H9 (cell line): Measurements from ENCODE around the gene PHF8. TPM values are rescaled to one million over a fixed set of nuclear protein-coding genes. Genes with fewer than 3 reads are reported as not detected.

Experiments used
- DNase-seq: peaks from one replicate; pipeline ENCODE4 v3.0.0-alpha.2; 2017
- H2AFZ ChIP-seq: one replicate; pipeline ENCODE4 v1.6.1; 2013; ENCODE audit warnings: mild to moderate bottlenecking, low read length, control low read depth, moderate library complexity
- H2AK5ac ChIP-seq: 2 replicates; pipeline ENCODE4 v1.6.1; 2013; ENCODE audit warnings: low read length, control low read depth, mixed read lengths; ENCODE audit not compliant: insufficient read length
- H2BK120ac ChIP-seq: one replicate; pipeline ENCODE4 v1.6.1; 2013; ENCODE audit warnings: low read depth, mild to moderate bottlenecking, low read length, control low read depth, inconsistent platforms; ENCODE audit not compliant: poor library complexity, severe bottlenecking
- H2BK12ac ChIP-seq: 2 replicates; pipeline ENCODE4 v1.6.1; 2013; ENCODE audit warnings: low read length, control low read depth, mixed read lengths, low read depth; ENCODE audit not compliant: insufficient read length
- H2BK15ac ChIP-seq: 2 replicates; pipeline ENCODE4 v1.6.1; 2013; ENCODE audit warnings: low read depth, low read length, control low read depth
- H2BK20ac ChIP-seq: one replicate; pipeline ENCODE4 v1.6.1; 2013; ENCODE audit warnings: low read depth, mild to moderate bottlenecking, low read length, control low read depth, inconsistent platforms; ENCODE audit not compliant: poor library complexity, severe bottlenecking
- H2BK5ac ChIP-seq: 2 replicates; pipeline ENCODE4 v1.6.1; 2013; ENCODE audit warnings: low read length, control low read depth, mixed read lengths; ENCODE audit not compliant: insufficient read length
- H3K14ac ChIP-seq: 2 replicates; pipeline ENCODE4 v1.6.1; 2013; ENCODE audit warnings: low read length, control low read depth; ENCODE audit not compliant: insufficient read depth
- H3K18ac ChIP-seq: 2 replicates; pipeline ENCODE4 v1.6.1; 2013; ENCODE audit warnings: low read depth, mild to moderate bottlenecking, mixed read lengths, low read length, control low read depth; ENCODE audit not compliant: insufficient read length
- H3K23ac ChIP-seq: 2 replicates; pipeline ENCODE4 v1.6.1; 2013; ENCODE audit warnings: low read length, control low read depth, mixed read lengths, low read depth; ENCODE audit not compliant: insufficient read length
- H3K23me2 ChIP-seq: 2 replicates; pipeline ENCODE4 v1.6.1; 2013; ENCODE audit warnings: low read depth, mild to moderate bottlenecking, mixed read lengths, low read length, control low read depth; ENCODE audit not compliant: insufficient read length, poor library complexity, severe bottlenecking
- H3K27ac ChIP-seq: 2 replicates; pipeline ENCODE4 v1.5.1; 2013; ENCODE audit warnings: low read length, control low read depth, mixed read lengths, low read depth; ENCODE audit not compliant: insufficient read length
- H3K27me3 ChIP-seq: 2 replicates; pipeline ENCODE4 v1.6.1; 2013; ENCODE audit warnings: low read length, control low read depth, inconsistent platforms; ENCODE audit not compliant: insufficient read depth
- H3K4ac ChIP-seq: 2 replicates; pipeline ENCODE4 v1.6.1; 2013; ENCODE audit warnings: low read depth, mild to moderate bottlenecking, control low read depth, inconsistent platforms, low read length, moderate library complexity
- H3K4me1 ChIP-seq: 2 replicates; pipeline ENCODE4 v1.6.1; 2013; ENCODE audit warnings: low read length, control low read depth, inconsistent platforms; ENCODE audit not compliant: insufficient read depth
- H3K4me2 ChIP-seq: 2 replicates; pipeline ENCODE4 v1.6.1; 2013; ENCODE audit warnings: low read length, control low read depth, mixed read lengths; ENCODE audit not compliant: insufficient read length, insufficient read depth
- H3K56ac ChIP-seq: 2 replicates; pipeline ENCODE4 v1.6.1; 2013; ENCODE audit warnings: low read depth, mild to moderate bottlenecking, mixed read lengths, low read length, control low read depth; ENCODE audit not compliant: insufficient read length
- H3K79me1 ChIP-seq: 2 replicates; pipeline ENCODE4 v1.6.1; 2013; ENCODE audit warnings: low read depth, mild to moderate bottlenecking, moderate library complexity, low read length, control low read depth, inconsistent platforms; ENCODE audit not compliant: insufficient read depth, poor library complexity, severe bottlenecking
- H3K79me2 ChIP-seq: 2 replicates; pipeline ENCODE4 v1.6.1; 2013; ENCODE audit warnings: low read length, control low read depth, inconsistent platforms; ENCODE audit not compliant: insufficient read depth
- H3K9ac ChIP-seq: 2 replicates; pipeline ENCODE4 v1.6.1; 2013; ENCODE audit warnings: low read length, control low read depth, mixed read lengths; ENCODE audit not compliant: insufficient read length; ENCODE audit errors: extremely low read depth
- H3K9me3 ChIP-seq: one replicate; pipeline ENCODE4 v1.6.1; 2013; ENCODE audit warnings: low read depth, low read length, inconsistent platforms; ENCODE audit not compliant: control insufficient read depth
- H3T11ph ChIP-seq: one replicate; pipeline ENCODE4 v1.6.1; 2013; ENCODE audit warnings: mild to moderate bottlenecking, low read length, control low read depth, inconsistent platforms
- H4K20me1 ChIP-seq: one replicate; pipeline ENCODE4 v1.6.1; 2013; ENCODE audit not compliant: control insufficient read depth, insufficient read length, insufficient read depth
- H4K5ac ChIP-seq: 2 replicates; pipeline ENCODE4 v1.6.1; 2013; ENCODE audit warnings: low read depth, mild to moderate bottlenecking, mixed read lengths, low read length, control low read depth; ENCODE audit not compliant: insufficient read length
- H4K8ac ChIP-seq: replicated peaks from 2 replicates; pipeline ENCODE4 v1.6.1; 2013; ENCODE audit warnings: low read length, control low read depth, mixed read lengths, low read depth; ENCODE audit not compliant: insufficient read length
- H4K91ac ChIP-seq: 2 replicates; pipeline ENCODE4 v1.6.1; 2013; ENCODE audit warnings: low read depth, mild to moderate bottlenecking, moderate library complexity, mixed read lengths, low read length, control low read depth; ENCODE audit not compliant: insufficient read length
- H3K27ac Mint-ChIP-seq, 3 experiments: 2 replicates in 2 of 3; 3 replicates in 1 of 3; pipeline ENCODE4 v1.8.0; 2020 to 2021; ENCODE audit warnings: mixed read lengths in 3 of 3, mild to moderate bottlenecking in 1 of 3, moderate library complexity in 1 of 3
- H3K27me3 Mint-ChIP-seq: 2 replicates; pipeline ENCODE4 v1.8.0; 2021; ENCODE audit warnings: low read depth, mild to moderate bottlenecking, moderate library complexity, mixed read lengths
- H3K36me3 Mint-ChIP-seq, 3 experiments: 2 replicates in 2 of 3; 3 replicates in 1 of 3; pipeline ENCODE4 v1.8.0; 2020 to 2021; ENCODE audit warnings: low read depth in 3 of 3, mixed read lengths in 3 of 3; ENCODE audit not compliant: insufficient read depth in 1 of 3
- H3K4me1 Mint-ChIP-seq, 2 experiments: 2 replicates each; pipeline ENCODE4 v1.8.0; 2020; ENCODE audit warnings: mixed read lengths in 2 of 2
- H3K4me3 Mint-ChIP-seq, 2 experiments: 2 replicates in 1 of 2; 3 replicates in 1 of 2; pipeline ENCODE4 v1.8.0; 2020 to 2021; ENCODE audit warnings: mild to moderate bottlenecking in 2 of 2, mixed read lengths in 2 of 2, moderate library complexity in 1 of 2
- H3K9me3 Mint-ChIP-seq, 2 experiments: 2 replicates in 1 of 2; 3 replicates in 1 of 2; pipeline ENCODE4 v1.8.0; 2020; ENCODE audit warnings: mild to moderate bottlenecking in 2 of 2, mixed read lengths in 2 of 2, moderate library complexity in 1 of 2
- WGBS: extraction: QIAGEN DNeasy Blood & Tissue Kit; methylation state at CpG from one replicate; pipeline ENCODE4 v1.1.7; 2013; ENCODE audit warnings: missing lambda C conversion rate, low lambda C conversion rate, mixed read lengths; ENCODE audit not compliant: insufficient read length; ENCODE audit errors: extremely low coverage; 5-methylcytosine and 5-hydroxymethylcytosine counted together
- total RNA-seq: library from RNA; stranded (reverse); gene quantifications from 2 replicates; pipeline ENCODE4 v1.2.1, GENCODE V29; 2021
- TF ChIP-seq, protein P1 (sequence below): fragments of 200-600 bp; sonication (generic); conservative IDR thresholded peaks from 3 replicates; pipeline ENCODE4 v1.8.0; 2021; ENCODE audit warnings: antibody characterized with exemption, mild to moderate bottlenecking

The PHF8 gene
- total RNA-seq, 1 experiment from 2014 or later = 38.9 TPM

DNA sequence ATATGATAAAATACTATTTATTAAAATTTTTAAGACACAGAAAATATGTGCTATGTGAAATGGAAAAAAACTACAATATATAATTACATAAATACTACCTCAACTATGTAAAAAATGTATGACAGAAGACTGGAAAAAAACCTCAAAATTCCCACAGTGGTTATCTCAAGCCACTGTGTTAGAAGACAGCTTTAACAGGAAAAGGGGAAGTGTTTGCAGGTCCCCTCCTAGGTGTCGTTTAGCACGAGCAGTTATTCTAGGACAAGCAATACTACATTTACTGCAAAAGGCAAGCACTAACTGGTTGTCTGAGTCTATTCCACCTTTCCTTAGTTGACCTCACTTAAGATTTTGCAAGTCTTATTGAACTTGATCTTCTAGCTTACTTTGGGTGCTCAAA, 44.9 kb upstream of the PHF8 start:
- no peaks in the 10 kb centered on the region for H3K27me3 ChIP-seq
- peaks cover 62 to 68% of the 10 kb centered on the region in 2 experiments for H3K9me3 Mint-ChIP-seq
- no peak overlapping the region for H3K9ac ChIP-seq

More for the DNA sequence above, 44.9 kb upstream of the PHF8 start:
- DNase-seq = no peak
- Histone ChIP-seq H3K56ac (no peak overlapping the region), H3K4ac (no peak overlapping the region), H2AFZ (no peak overlapping the region), H3K23ac (no peak overlapping the region), H2AK5ac (no peak overlapping the region), H3K23me2 (no peaks in the 10 kb centered on the region), H4K8ac (no peak overlapping the region), H3K9me3 (peaks cover 4% of the 10 kb centered on the region), H3K14ac (no peak overlapping the region), H2BK5ac (no peak overlapping the region), H3K4me2 (no peak overlapping the region), H2BK20ac (no peak overlapping the region), H2BK120ac (no peak overlapping the region), H2BK15ac (no peak overlapping the region), H2BK12ac (no peak overlapping the region), H3K18ac (no peak overlapping the region), H3K27ac (no peak overlapping the region), H4K20me1 (no peaks in the 10 kb centered on the region), H3K79me2 (no peaks in the 10 kb centered on the region), H3K4me1 (no peaks in the 10 kb centered on the region), H4K91ac (no peak overlapping the region), H3K79me1 (no peaks in the 10 kb centered on the region), H3T11ph (no peak overlapping the region), H4K5ac (no peak overlapping the region)
- TF ChIP-seq, protein P1, sequence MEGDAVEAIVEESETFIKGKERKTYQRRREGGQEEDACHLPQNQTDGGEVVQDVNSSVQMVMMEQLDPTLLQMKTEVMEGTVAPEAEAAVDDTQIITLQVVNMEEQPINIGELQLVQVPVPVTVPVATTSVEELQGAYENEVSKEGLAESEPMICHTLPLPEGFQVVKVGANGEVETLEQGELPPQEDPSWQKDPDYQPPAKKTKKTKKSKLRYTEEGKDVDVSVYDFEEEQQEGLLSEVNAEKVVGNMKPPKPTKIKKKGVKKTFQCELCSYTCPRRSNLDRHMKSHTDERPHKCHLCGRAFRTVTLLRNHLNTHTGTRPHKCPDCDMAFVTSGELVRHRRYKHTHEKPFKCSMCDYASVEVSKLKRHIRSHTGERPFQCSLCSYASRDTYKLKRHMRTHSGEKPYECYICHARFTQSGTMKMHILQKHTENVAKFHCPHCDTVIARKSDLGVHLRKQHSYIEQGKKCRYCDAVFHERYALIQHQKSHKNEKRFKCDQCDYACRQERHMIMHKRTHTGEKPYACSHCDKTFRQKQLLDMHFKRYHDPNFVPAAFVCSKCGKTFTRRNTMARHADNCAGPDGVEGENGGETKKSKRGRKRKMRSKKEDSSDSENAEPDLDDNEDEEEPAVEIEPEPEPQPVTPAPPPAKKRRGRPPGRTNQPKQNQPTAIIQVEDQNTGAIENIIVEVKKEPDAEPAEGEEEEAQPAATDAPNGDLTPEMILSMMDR = no peak
- Mint-ChIP-seq H3K36me3 (peaks cover 2 to 16% (median 8%) of the 10 kb centered on the region in 3 experiments; a peak in 6 of 7 replicates), H3K4me3 (no peak overlapping the region), H3K27ac (no peak overlapping the region), H3K4me1 (peaks cover 0 to 2% of the 10 kb centered on the region in 2 experiments; a peak in 1 of 4 replicates), H3K27me3 (no peaks in the 10 kb centered on the region)
- no CpG with 5 or more reads among the region's 2 CpGs for WGBS
